ENCODE results near the gene HORMAD2.
A peak's percentile ranks its signal among the peaks of the same experiment; 100 is the strongest.

Gene HORMAD2

DNA sequence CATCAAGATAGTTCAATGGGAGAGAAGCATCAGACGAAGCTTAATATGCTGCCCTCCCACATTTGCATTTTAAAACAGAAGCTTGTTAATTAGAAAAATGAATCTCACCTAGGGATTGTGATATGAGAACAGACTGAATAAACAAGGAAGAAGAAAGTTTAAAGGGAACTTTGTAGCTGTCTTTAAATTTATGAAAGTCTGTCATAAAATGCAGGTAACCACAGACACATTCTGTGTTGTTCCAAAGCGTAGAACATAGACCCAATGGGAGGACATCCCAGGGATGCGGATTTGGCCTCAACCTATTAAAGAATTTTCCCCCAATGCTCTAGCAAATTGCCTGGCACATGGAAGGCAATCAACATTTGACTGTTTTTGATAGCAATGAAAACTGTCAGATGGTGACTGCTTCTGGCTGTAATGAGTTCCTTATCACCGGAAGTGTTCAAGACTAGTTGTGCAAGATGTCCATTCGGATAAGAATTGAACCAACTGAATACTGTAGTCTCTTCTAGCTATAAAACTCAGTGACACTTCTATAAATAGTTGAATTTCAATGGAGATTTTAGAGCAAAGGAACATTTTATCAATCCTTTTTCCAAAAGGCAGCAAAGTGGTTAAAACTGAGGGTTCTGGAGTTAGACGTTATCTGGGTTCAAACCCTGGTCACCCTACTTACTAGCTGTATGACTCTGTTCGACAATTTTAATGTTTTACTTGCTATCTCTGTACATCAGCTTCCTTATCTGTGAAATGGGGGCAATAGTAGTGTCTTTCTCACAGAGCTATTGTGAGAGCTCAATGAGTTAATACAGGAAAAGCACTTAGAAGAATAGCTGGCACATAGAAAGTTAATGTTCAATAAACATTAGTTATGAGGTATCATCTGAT, 101.4 kb downstream of the HORMAD2 start:
- CTCF ChIA-PET = interaction anchor here (0.7 to 2.5 kb wide), 5 partner anchors 15 to 1958 kb away, joined by 3 to 8 read pairs (median 3); no protein-coding TSS in a partner anchor
- H3K4me3 ChIP-seq (ENCODE audit: low read depth, low read length) = no peak overlapping the region
- POLR2A ChIA-PET = interaction anchor here (1.3 kb wide), 1 partner anchor 14 kb away, joined by 4 read pairs; no protein-coding TSS in a partner anchor
- TF ChIP-seq OSR2 (tag by site-specific recombination; IDR thresholded peaks at IDR 0.05) = no peak
- TF ChIP-seq TRIM28 (IDR thresholded peaks at IDR 0.05; ENCODE audit: borderline replicate concordance, low read length) = peak; percentile 62
- H3K36me3 ChIP-seq (ENCODE audit: control insufficient read depth in 2 of 2, insufficient read depth in 1 of 2, low read length in 2 of 2) = no peaks in the 10 kb centered on the region
- peaks cover 4% of the 10 kb centered on the region for H3K4me1 ChIP-seq (ENCODE audit: control insufficient read depth, insufficient read depth, low read length)
- H3K9me3 ChIP-seq (ENCODE audit: control insufficient read depth, insufficient read depth, low read depth, low read length) = no peaks in the 10 kb centered on the region
- no peak overlapping the region for H3K27ac ChIP-seq (ENCODE audit: extremely low read depth, low read depth, low read length)

DNA sequence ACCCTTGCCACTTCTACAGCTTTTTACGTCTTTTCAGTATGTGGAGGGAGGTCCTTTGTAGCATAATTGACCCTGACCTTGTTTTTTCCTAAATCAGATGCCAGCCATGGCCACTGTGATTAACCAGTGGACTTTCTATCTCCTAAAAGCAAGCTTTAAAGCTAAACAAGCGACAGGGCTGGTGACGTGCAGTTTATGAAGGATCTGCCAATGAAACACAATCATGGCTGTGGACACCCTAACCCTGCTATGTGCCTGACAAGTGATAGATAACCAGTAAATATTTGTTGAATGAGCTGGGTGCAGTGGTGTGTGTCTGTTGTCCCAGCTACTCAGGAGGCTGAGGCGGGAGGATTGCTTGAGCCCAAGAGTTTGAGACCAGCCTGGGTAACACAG, 102.1 kb downstream of the HORMAD2 start:
- Histone ChIP-seq H3K36me3 (ENCODE audit: control insufficient read depth in 2 of 2, insufficient read depth in 1 of 2, low read length in 2 of 2) (no peaks in the 10 kb centered on the region), H3K4me3 (ENCODE audit: low read depth, low read length) (no peak overlapping the region), H3K27ac (ENCODE audit: extremely low read depth, low read depth, low read length) (no peak overlapping the region), H3K9me3 (ENCODE audit: control insufficient read depth, insufficient read depth, low read depth, low read length) (no peaks in the 10 kb centered on the region), H3K4me1 (ENCODE audit: control insufficient read depth, insufficient read depth, low read length) (peaks cover 4% of the 10 kb centered on the region)
- TF ChIP-seq ZNF658 (tag by site-specific recombination; IDR thresholded peaks at IDR 0.05) (no peak), ZNF792 (tag by site-specific recombination; IDR thresholded peaks at IDR 0.05) (no peak), HOXC10 (CRISPR knock-in tag; IDR thresholded peaks at IDR 0.05) (no peak), OSR2 (tag by site-specific recombination; IDR thresholded peaks at IDR 0.05) (no peak), ZBTB48 (tag by site-specific recombination; IDR thresholded peaks at IDR 0.05) (no peak), ZNF311 (tag by site-specific recombination; IDR thresholded peaks at IDR 0.05; ENCODE audit: borderline replicate concordance) (no peak), ZNF600 (tag by site-specific recombination; IDR thresholded peaks at IDR 0.05) (no peak), ZNF549 (tag by site-specific recombination; IDR thresholded peaks at IDR 0.05) (no peak), ZNF544 (tag by site-specific recombination; IDR thresholded peaks at IDR 0.05) (no peak), ZNF785 (tag by site-specific recombination; IDR thresholded peaks at IDR 0.05) (no peak), ZNF341 (tag by site-specific recombination; IDR thresholded peaks at IDR 0.05; ENCODE audit: low read depth) (no peak), ZNF23 (tag by site-specific recombination; IDR thresholded peaks at IDR 0.05; ENCODE audit: borderline replicate concordance) (no peak), ZNF423 (tag by site-specific recombination; IDR thresholded peaks at IDR 0.05) (no peak), ZNF747 (tag by site-specific recombination; IDR thresholded peaks at IDR 0.05) (no peak)
- TF ChIP-seq, protein P1, sequence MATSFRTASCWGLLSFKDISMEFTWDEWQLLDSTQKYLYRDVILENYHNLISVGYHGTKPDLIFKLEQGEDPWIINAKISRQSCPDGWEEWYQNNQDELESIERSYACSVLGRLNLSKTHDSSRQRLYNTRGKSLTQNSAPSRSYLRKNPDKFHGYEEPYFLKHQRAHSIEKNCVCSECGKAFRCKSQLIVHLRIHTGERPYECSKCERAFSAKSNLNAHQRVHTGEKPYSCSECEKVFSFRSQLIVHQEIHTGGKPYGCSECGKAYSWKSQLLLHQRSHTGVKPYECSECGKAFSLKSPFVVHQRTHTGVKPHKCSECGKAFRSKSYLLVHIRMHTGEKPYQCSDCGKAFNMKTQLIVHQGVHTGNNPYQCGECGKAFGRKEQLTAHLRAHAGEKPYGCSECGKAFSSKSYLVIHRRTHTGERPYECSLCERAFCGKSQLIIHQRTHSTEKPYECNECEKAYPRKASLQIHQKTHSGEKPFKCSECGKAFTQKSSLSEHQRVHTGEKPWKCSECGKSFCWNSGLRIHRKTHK (tag by site-specific recombination; IDR thresholded peaks at IDR 0.05) = no peak
- TF ChIP-seq, protein P2, sequence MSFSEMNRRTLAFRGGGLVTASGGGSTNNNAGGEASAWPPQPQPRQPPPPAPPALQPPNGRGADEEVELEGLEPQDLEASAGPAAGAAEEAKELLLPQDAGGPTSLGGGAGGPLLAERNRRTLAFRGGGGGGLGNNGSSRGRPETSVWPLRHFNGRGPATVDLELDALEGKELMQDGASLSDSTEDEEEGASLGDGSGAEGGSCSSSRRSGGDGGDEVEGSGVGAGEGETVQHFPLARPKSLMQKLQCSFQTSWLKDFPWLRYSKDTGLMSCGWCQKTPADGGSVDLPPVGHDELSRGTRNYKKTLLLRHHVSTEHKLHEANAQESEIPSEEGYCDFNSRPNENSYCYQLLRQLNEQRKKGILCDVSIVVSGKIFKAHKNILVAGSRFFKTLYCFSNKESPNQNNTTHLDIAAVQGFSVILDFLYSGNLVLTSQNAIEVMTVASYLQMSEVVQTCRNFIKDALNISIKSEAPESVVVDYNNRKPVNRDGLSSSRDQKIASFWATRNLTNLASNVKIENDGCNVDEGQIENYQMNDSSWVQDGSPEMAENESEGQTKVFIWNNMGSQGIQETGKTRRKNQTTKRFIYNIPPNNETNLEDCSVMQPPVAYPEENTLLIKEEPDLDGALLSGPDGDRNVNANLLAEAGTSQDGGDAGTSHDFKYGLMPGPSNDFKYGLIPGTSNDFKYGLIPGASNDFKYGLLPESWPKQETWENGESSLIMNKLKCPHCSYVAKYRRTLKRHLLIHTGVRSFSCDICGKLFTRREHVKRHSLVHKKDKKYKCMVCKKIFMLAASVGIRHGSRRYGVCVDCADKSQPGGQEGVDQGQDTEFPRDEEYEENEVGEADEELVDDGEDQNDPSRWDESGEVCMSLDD (tag by site-specific recombination; IDR thresholded peaks at IDR 0.05) = no peak
- ChIA-PET POLR2A (interaction anchor here (1.3 kb wide), 1 partner anchor 14 kb away, joined by 4 read pairs; no protein-coding TSS in a partner anchor), CTCF (interaction anchor here (0.6 to 2.5 kb wide), 3 partner anchors 53 to 79 kb away, joined by 3 to 8 read pairs (median 4); no protein-coding TSS in a partner anchor)

DNA sequence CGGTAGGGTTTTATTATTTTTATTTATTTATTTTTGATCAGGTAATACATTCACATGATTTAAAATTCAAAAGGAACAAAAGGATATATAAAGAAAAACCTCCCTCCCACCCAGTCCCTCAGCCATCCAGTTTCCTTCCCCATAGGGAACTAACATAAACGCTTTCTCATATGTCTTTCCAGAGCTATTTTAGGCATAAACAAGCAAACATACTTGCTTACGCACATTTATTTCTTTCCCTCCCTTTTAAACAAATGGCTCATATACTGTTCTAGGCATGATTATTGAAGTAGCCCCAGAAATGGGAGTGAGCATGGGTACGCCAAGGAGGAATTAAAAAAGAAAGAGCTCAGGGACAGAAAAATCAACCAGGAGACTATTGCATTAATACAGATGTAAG, 102.6 kb downstream of the HORMAD2 start:
- CTCF ChIA-PET = interaction anchor here (0.6 to 2.5 kb wide), 3 partner anchors 54 to 78 kb away, joined by 3 to 8 read pairs (median 4); no protein-coding TSS in a partner anchor
- H3K36me3 ChIP-seq (ENCODE audit: control insufficient read depth in 2 of 2, insufficient read depth in 1 of 2, low read length in 2 of 2) = no peaks in the 10 kb centered on the region
- no peak overlapping the region for H3K4me3 ChIP-seq (ENCODE audit: low read depth, low read length)
- H3K4me1 ChIP-seq (ENCODE audit: control insufficient read depth, insufficient read depth, low read length) = peaks cover 4% of the 10 kb centered on the region
- H3K9me3 ChIP-seq (ENCODE audit: control insufficient read depth, insufficient read depth, low read depth, low read length) = no peaks in the 10 kb centered on the region
- no peak for TF ChIP-seq ZNF776 (tag by site-specific recombination; IDR thresholded peaks at IDR 0.05; ENCODE audit: borderline replicate concordance)
- TF ChIP-seq, protein P3, sequence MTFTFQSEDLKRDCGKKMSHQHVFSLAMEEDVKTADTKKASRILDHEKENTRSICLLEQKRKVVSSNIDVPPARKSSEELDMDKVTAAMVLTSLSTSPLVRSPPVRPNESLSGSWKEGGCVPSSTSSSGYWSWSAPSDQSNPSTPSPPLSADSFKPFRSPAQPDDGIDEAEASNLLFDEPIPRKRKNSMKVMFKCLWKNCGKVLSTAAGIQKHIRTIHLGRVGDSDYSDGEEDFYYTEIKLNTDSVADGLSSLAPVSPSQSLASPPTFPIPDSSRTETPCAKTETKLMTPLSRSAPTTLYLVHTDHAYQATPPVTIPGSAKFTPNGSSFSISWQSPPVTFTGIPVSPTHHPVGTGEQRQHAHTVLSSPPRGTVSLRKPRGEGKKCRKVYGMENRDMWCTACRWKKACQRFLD (tag by site-specific recombination; IDR thresholded peaks at IDR 0.05) = no peak
- TF ChIP-seq ZNF510 (tag by site-specific recombination; IDR thresholded peaks at IDR 0.05; ENCODE audit: insufficient replicate concordance) = no peak
- no peak for TF ChIP-seq GLIS2 (tag by site-specific recombination; IDR thresholded peaks at IDR 0.05)
- TF ChIP-seq WT1 (tag by site-specific recombination; IDR thresholded peaks at IDR 0.05) = 0 out of 2 replicates have a peak, but pooled peaks have one; percentile 20
- TF ChIP-seq ZNF677 (tag by site-specific recombination; IDR thresholded peaks at IDR 0.05) = no peak
- no peak overlapping the region for H3K27ac ChIP-seq (ENCODE audit: extremely low read depth, low read depth, low read length)
- POLR2A ChIA-PET = interaction anchor here (1.3 kb wide), 1 partner anchor 13 kb away, joined by 4 read pairs; no protein-coding TSS in a partner anchor
